IPS-20b (cell line): ENCODE data around the gene PRDM16.

Source experiments
- H3K27ac ChIP-seq: one replicate; pipeline ENCODE4 v1.5.1; 2013; ENCODE audit warnings: low read length
- H3K27me3 ChIP-seq: 2 replicates; pipeline ENCODE4 v1.6.1; 2013; ENCODE audit warnings: mild to moderate bottlenecking, low read length, inconsistent platforms; ENCODE audit not compliant: insufficient read depth
- H3K36me3 ChIP-seq: 2 replicates; pipeline ENCODE4 v1.6.1; 2013; ENCODE audit warnings: low read depth, mild to moderate bottlenecking, inconsistent platforms, low read length, moderate library complexity; ENCODE audit not compliant: insufficient read depth
- H3K4me1 ChIP-seq: 2 replicates; pipeline ENCODE4 v1.6.1; 2013; ENCODE audit warnings: mild to moderate bottlenecking, control low read depth, inconsistent platforms, low read length, moderate library complexity; ENCODE audit not compliant: insufficient read depth
- H3K4me3 ChIP-seq: 2 replicates; pipeline ENCODE4 v1.5.1; 2013; ENCODE audit warnings: mild to moderate bottlenecking, low read length, inconsistent platforms
- H3K9ac ChIP-seq: 2 replicates; pipeline ENCODE4 v1.6.1; 2013; ENCODE audit warnings: low read depth, mild to moderate bottlenecking, inconsistent platforms, low read length, moderate library complexity
- H3K9me3 ChIP-seq: 2 replicates; pipeline ENCODE4 v1.6.1; 2013; ENCODE audit warnings: mild to moderate bottlenecking, low read depth, low read length, inconsistent platforms; ENCODE audit not compliant: insufficient read depth

Gene PRDM16

DNA sequence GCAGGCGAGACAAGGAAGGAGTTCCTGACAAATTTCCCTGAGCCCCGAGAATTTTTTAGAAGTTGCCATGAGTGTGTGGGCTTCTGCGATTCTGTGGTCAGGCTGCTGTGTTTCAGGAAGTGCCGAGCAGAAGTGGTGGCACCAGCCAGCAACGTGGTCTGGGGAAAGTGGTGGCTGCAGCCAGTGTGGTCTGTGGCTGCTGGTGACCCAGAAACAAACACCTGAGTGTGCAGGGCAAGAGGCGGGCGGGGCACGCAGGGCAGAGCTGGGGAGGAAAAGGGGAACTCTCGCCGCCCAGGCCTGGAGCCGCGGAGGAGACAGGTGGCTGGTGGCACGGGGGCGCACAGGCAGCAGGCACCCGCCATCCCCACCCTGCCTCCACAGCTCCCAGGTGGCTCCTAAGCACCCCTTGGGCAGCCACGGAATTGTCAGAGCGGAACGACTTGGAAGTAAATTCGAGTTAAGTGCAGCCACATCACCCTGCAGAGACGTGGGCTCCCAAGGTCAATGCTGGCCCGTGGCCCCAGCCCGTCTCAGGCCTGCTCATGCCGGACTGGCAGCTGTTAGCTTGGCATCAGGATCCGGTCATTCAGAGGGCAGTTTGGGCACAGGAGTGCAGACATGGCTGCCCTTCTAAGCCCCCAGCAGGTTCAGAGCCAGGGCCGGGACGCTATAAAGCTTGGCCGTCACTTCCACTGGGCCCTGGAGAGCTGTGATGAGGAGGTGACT lies 25.1 kb downstream of the PRDM16 start:
- Histone ChIP-seq H3K4me1 (no peaks in the 10 kb centered on the region), H3K4me3 (no peak overlapping the region), H3K27ac (no peak overlapping the region), H3K9ac (no peak overlapping the region), H3K27me3 (no peaks in the 10 kb centered on the region), H3K9me3 (no peaks in the 10 kb centered on the region), H3K36me3 (no peaks in the 10 kb centered on the region)

GRCh38 chr1:3094863-3095780 lies 26.1 kb downstream of the PRDM16 start:
- no peaks in the 10 kb centered on the region for H3K36me3 ChIP-seq
- no peaks in the 10 kb centered on the region for H3K4me1 ChIP-seq
- no peak overlapping the region for H3K27ac ChIP-seq
- no peaks in the 10 kb centered on the region for H3K27me3 ChIP-seq
- H3K4me3 ChIP-seq = no peak overlapping the region
- H3K9ac ChIP-seq = no peak overlapping the region
- H3K9me3 ChIP-seq = no peaks in the 10 kb centered on the region

DNA sequence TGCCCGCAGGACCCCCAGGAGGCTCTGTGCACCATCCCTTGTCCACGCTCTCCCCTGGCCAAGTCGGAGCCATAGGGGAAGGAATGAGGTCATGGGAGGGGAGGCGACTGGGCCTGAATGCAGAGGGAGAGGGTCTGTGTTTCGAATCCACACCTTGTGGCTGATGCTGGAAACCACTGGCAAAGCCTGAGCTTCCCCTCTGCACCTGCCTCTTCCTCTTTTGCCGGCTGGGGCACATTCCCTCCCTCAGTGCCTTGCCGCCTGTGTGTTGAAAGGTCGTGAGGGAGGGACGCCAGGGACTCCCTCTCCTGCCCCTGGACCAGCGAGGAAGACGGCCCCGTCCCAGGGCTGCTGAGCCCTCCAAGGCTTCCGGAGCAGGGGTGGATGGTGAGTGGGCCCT lies 27.3 kb downstream of the PRDM16 start:
- Histone ChIP-seq H3K4me3 (no peak overlapping the region), H3K27ac (no peak overlapping the region), H3K36me3 (no peaks in the 10 kb centered on the region), H3K4me1 (no peaks in the 10 kb centered on the region), H3K9me3 (no peaks in the 10 kb centered on the region), H3K9ac (no peak overlapping the region), H3K27me3 (no peaks in the 10 kb centered on the region)

DNA sequence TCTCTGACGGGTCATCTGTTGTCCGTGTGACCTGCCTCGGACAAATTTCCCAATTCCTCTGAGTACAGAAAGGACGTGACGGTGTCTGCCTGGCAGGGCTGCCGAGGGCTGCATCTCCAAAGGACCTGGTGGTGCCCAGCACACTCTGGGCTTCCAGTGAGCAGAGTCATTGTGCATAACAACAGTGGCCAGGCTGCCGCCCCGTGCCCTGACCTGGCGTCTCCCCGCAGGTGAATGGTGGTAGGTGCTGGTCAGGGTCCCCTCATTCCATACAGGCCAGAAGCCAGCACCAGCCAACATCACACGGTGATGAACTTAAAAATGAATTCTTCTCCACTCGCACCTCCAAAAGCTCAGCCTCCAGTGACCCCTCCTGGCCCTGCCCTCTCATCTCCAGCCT lies 28.2 kb downstream of the PRDM16 start:
- Histone ChIP-seq H3K27ac (no peak overlapping the region), H3K9me3 (no peaks in the 10 kb centered on the region), H3K4me3 (no peak overlapping the region), H3K9ac (no peak overlapping the region), H3K27me3 (no peaks in the 10 kb centered on the region), H3K4me1 (no peaks in the 10 kb centered on the region), H3K36me3 (no peaks in the 10 kb centered on the region)

GRCh38 chr1:3097861-3098260 lies 28.9 kb downstream of the PRDM16 start:
- H3K27ac ChIP-seq = no peak overlapping the region
- no peaks in the 10 kb centered on the region for H3K36me3 ChIP-seq
- no peaks in the 10 kb centered on the region for H3K27me3 ChIP-seq
- no peak overlapping the region for H3K9ac ChIP-seq
- H3K4me3 ChIP-seq = no peak overlapping the region
- no peaks in the 10 kb centered on the region for H3K9me3 ChIP-seq
- no peaks in the 10 kb centered on the region; the same call in 1 of the 2 replicates for H3K4me1 ChIP-seq

DNA sequence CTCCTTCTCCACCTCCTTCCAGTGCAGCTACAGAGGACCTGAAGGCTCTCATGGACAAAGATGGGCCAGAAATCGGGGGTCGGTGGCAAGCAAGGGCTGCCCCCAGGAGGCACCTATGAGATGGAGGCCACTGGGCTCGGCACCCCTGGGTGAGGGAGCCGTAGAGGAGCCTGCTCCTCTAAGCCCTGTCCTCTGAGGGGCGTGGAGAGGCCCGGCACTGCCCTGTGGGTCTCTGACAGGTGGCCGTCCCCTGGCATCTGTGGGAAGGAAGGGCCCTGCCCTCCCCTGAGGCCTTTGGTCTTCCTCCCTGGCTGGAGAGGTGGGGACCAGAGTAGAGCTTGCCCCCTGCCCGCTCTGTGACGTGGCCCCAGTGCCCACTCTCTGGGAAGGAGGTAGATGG lies 30.9 kb downstream of the PRDM16 start:
- Histone ChIP-seq H3K4me3 (no peak overlapping the region), H3K9ac (no peak overlapping the region), H3K27ac (no peak overlapping the region), H3K36me3 (no peaks in the 10 kb centered on the region), H3K4me1 (no peaks in the 10 kb centered on the region; the same call in 1 of the 2 replicates), H3K9me3 (no peaks in the 10 kb centered on the region), H3K27me3 (no peaks in the 10 kb centered on the region; the same call in 1 of the 2 replicates)

DNA sequence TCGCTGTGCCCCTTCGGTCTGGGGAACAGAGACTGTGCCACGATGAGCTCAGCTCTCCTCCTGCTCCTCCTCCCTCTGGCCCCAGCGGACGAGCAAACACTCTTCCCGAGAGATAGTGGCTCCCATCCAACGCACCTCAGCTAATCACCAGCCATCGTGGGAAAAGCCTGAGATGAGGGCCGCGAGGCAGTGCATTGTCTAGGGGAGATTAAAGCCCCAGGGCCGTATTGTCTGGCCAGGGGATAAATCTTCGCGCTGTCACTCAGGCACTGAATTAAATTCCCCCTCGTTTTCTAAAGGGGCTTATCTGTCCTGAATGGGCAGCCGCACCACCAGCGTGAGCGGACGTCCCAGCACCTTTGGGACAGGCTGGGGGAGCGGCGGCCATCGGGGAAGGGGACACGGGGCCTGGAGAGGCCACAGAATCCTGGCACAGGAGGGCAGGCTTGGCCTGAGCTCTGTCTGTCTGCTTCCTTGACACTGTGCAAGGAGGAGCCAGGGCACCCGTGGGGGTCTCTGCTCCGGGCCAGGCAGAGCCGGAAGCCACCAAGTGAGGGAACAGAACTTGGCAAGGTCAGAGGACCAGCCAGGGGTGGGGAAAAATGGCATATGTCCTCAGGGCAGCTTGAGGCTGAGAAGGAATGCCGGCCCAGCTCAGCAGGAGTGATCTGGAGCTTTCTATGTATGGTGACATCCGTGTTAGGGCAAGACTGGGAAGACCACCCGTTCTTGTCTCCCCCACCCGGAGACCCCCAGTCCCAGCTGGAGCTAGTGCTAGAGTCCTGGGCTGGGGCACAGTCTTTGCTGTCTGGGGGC lies 32.3 kb downstream of the PRDM16 start:
- Histone ChIP-seq H3K27ac (no peak overlapping the region), H3K4me3 (no peak overlapping the region), H3K4me1 (peaks cover 4% of the 10 kb centered on the region; the same call in 1 of the 2 replicates), H3K9ac (no peak overlapping the region), H3K27me3 (no peaks in the 10 kb centered on the region; the same call in 1 of the 2 replicates), H3K9me3 (no peaks in the 10 kb centered on the region), H3K36me3 (no peaks in the 10 kb centered on the region)

- no peaks in the 10 kb centered on the region; the same call in 1 of the 2 replicates for H3K27me3 ChIP-seq
Measured at GRCh38 chr1:3102641-3103040, 33.6 kb downstream of the PRDM16 start.

GRCh38 chr1:3103967-3104677 lies 35.1 kb downstream of the PRDM16 start:
- H3K4me1 ChIP-seq = peaks cover 4% of the 10 kb centered on the region; the same call in 1 of the 2 replicates
- H3K4me3 ChIP-seq = no peak overlapping the region
- no peak overlapping the region for H3K27ac ChIP-seq
- no peaks in the 10 kb centered on the region; the same call in 1 of the 2 replicates for H3K27me3 ChIP-seq
- no peaks in the 10 kb centered on the region for H3K9me3 ChIP-seq
- no peaks in the 10 kb centered on the region for H3K36me3 ChIP-seq
- H3K9ac ChIP-seq = no peak overlapping the region

More at GRCh38 chr1:3102641-3103040, 33.6 kb downstream of the PRDM16 start:
- no peak overlapping the region for H3K4me3 ChIP-seq
- H3K9me3 ChIP-seq = no peaks in the 10 kb centered on the region
- H3K9ac ChIP-seq = no peak overlapping the region
- no peaks in the 10 kb centered on the region for H3K36me3 ChIP-seq
- H3K4me1 ChIP-seq = peaks cover 4% of the 10 kb centered on the region; the same call in 1 of the 2 replicates
- no peak overlapping the region for H3K27ac ChIP-seq

DNA sequence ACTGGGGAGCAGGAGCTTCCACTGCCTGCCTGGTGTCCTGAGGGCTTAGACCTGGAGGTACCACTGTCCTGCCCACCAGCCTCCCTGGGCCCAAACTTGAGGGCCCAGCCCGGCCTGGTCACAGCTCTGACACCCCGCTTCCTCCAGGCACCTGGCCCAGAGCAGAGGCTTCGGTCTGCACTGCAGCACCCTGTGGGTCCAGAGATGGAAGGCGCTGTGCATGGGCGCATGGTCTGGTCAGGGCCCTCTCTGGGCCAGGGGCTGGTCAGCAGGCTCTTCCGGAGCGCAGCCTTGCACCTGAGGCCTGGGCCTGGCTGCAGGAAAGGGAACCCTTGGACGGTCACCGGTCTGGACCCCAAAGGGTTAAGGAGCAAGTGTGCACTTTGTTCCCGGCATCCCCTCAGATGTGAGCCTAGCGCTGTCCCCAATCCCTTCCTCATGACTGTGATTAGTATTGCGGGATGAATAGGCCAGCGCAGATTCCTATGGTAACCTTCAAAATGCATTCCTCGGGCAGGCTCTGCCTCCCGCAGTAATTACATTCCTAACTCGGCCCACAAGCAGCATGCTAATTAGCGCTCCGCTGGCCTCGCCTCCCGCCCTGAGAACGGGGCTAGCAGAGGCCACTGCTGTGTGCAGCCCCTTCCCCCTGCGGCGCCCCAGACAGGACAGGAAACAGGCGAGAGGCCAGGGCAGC lies 36.3 kb downstream of the PRDM16 start:
- Histone ChIP-seq H3K9ac (no peak overlapping the region), H3K9me3 (no peaks in the 10 kb centered on the region), H3K27ac (no peak overlapping the region), H3K36me3 (no peaks in the 10 kb centered on the region), H3K27me3 (no peaks in the 10 kb centered on the region; the same call in 1 of the 2 replicates), H3K4me3 (no peak overlapping the region), H3K4me1 (peaks cover 4% of the 10 kb centered on the region; the same call in 1 of the 2 replicates)
